ENCODE results near the gene SMPD1.

DNA sequence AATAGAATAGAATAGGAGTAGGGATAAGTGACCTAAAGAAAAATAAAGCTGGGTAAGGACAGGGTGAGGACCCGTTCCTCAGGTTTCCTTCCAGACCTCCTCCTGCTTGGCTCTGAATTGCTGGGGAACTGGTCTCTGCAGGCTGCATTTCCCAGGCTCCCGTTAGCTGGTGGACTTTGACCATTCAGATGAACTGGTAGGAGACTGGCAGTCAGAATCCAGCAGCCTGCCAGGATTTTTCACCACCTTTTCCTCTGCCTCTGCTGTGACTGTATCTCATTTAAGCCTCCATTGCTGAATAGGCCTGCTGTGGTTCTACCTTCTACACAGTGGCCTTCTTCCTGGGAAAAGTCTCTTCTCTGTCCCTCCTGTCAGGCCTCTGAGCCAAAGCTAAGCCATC lies 24.6 kb upstream of the SMPD1 start:
- no peak for TF ChIP-seq NFRKB (IDR thresholded peaks at IDR 0.05)
- TF ChIP-seq, protein P1, sequence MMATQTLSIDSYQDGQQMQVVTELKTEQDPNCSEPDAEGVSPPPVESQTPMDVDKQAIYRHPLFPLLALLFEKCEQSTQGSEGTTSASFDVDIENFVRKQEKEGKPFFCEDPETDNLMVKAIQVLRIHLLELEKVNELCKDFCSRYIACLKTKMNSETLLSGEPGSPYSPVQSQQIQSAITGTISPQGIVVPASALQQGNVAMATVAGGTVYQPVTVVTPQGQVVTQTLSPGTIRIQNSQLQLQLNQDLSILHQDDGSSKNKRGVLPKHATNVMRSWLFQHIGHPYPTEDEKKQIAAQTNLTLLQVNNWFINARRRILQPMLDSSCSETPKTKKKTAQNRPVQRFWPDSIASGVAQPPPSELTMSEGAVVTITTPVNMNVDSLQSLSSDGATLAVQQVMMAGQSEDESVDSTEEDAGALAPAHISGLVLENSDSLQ (IDR thresholded peaks at IDR 0.05), result no peak
- TF ChIP-seq ARNT (IDR thresholded peaks at IDR 0.05), result no peak
- no peak for TF ChIP-seq SP1 (IDR thresholded peaks at IDR 0.05)
- TF ChIP-seq BHLHE40 (IDR thresholded peaks at IDR 0.05; ENCODE audit: borderline replicate concordance), result no peak
- no peak for TF ChIP-seq SUZ12 (IDR thresholded peaks at IDR 0.05)
- TF ChIP-seq L3MBTL2 (conservative IDR thresholded peaks at IDR 0.05), result no peak
- no peak for TF ChIP-seq FOXM1 (IDR thresholded peaks at IDR 0.05; ENCODE audit: borderline replicate concordance)
- no peak for TF ChIP-seq TARDBP (IDR thresholded peaks at IDR 0.05)
- no peak for TF ChIP-seq FOXK2 (IDR thresholded peaks at IDR 0.05)

All from HEK293T (cell line).